Colon (tissue), 2 donors: Measurements from ENCODE around the gene LDB2.
"Not testable (repeated sequence)": the region's sequence is repeated elsewhere in the genome, so short reads cannot be mapped to it uniquely, and the experiment has no call there.

Source experiments
- FAIRE-seq: peaks from 2 replicates; lab custom pipeline; 2012; peaks lifted over from hg19 to GRCh38; lab: Jason Lieb, UNC
- donor health status: control.
- donor health status: control.

LDB2 gene

GRCh38 chr4:16646459-16646858 is 252.0 kb downstream of the LDB2 start:
- no peak for FAIRE-seq

- FAIRE-seq, result no peak
These were observed 254.6 kb downstream of the LDB2 start for GRCh38 chr4:16643893-16644292.

DNA sequence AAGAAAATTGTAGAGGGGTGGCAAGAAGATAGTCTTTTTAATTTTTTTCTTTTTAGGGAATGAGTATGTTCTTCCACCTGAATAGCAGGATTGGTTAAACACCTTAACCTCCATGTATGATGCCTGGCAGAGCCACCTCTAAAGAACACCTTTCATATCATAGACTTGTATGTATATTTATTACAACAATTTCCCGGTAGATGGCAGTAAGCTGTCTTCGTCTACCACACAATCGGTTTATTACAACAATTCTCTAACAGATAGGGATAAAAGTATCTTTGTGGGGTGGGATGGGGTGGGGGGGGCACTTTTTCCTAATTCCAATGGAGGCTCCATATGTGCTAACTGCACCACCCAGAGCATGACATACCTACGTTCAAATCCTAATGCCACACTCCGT is 255.5 kb downstream of the LDB2 start:
- no peak for FAIRE-seq

DNA sequence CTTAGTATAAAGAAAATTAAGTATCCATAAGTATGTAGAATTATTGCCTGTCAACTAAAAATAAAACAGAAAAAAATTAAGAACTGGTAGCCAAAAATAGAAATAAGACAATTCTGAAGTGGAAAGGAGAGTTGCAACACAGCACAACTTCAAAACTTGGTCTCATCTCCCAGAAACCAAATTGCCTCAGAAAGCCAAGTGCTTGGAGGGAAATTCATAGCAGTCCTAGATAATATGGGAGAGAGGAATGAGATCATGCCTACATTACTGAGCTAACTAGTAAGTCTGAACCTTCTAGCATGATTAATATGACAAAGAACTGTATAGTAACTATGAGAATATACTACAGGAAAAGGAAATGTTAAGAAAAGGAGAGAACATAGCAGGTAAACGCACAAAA is 256.5 kb downstream of the LDB2 start:
- FAIRE-seq, result no peak

- FAIRE-seq, result no peak
These were observed 261.4 kb downstream of the LDB2 start for GRCh38 chr4:16636912-16637630.

GRCh38 chr4:16636304-16636703 is 262.1 kb downstream of the LDB2 start:
- no peak for FAIRE-seq

DNA sequence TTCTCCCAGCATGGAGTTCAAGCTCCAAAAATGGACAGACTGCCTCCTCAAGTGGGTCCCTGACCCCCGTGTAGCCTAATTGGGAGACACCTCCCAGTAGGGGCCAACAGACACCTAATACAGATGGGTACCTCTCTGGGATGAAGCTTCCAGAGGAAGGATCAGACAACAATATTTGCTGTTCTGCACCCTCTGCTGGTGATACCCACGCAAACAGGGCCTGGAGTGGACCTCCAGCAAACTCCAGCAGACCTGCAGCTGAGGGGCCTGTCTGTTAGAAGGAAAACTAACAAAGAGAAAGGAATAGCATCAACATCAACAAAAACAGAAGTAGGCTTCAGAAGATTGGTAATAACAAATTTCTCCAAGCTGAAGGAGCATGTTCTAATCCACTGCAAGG is 269.2 kb downstream of the LDB2 start:
- not testable (repeated sequence) for FAIRE-seq

- FAIRE-seq, result not testable (repeated sequence)
These were observed 269.6 kb downstream of the LDB2 start for GRCh38 chr4:16628835-16629234.

DNA sequence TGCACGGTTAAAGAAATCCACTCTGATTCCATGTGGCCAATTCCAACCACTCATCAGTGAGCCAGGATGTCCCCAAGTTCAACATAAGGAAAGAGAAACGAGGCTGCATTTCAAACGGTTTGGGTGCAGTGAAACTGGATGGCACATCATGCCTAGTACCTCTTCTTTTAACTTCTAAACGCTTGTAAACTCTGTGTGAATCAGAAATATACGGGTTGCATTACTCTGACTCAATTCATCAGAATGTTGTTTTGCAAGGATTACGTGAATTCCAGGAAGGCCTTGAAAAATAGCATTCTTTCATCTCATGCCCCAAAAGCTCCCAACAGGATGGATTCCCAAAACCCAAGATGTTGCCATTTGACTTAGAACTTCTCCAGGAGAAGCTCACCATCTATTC is 270.4 kb downstream of the LDB2 start:
- FAIRE-seq, result no peak

DNA sequence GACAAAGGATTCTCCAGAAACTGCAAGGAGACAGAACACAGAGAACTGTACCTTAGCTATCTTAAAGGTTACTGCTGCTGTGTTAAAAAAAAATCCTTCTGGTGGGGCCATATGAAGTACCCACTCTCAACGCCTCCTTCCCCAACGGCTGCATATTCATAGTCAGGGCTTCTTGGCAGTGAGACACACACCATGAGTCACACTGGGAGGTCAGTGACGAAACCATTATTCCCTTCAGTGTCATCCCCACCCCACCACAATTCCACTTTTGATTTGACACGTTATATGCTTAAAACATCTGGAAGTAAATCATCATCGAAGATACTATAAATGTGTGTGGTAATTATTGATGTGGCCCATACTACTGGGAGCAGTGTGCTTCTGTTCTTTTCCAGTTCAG is 271.5 kb downstream of the LDB2 start:
- no peak for FAIRE-seq

- no peak for FAIRE-seq
These were observed 275.6 kb downstream of the LDB2 start for GRCh38 chr4:16622826-16623225.

GRCh38 chr4:16617435-16617834 is 281.0 kb downstream of the LDB2 start:
- FAIRE-seq, result no peak

DNA sequence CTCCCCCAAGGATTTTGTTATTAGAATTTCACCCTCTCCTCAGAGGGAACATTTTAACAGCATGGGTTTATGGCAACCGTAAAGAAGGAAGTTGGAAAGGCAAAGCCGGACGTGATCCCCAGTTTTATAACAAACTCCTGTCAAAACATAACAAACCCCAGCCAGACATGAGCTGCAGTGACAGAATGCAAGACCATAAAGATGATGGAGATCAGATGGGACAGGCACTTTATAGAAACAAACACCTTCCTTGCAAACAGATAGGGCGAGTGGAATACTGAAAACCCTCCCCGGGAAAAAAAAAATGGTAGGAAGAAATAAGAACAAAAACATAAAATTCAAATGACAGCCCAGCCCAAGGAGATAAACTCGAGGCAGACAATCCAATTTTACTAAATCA is 281.4 kb downstream of the LDB2 start:
- FAIRE-seq, result no peak

- FAIRE-seq, result no peak
These were observed 289.2 kb downstream of the LDB2 start for GRCh38 chr4:16609170-16609758.

GRCh38 chr4:16608611-16609125 is 289.8 kb downstream of the LDB2 start:
- FAIRE-seq, result no peak

GRCh38 chr4:16608123-16608522 is 290.3 kb downstream of the LDB2 start:
- no peak for FAIRE-seq

- no peak for FAIRE-seq
These were observed 291.0 kb downstream of the LDB2 start for GRCh38 chr4:16607241-16608066.

GRCh38 chr4:16606691-16607090 is 291.8 kb downstream of the LDB2 start:
- no peak for FAIRE-seq

- no peak for FAIRE-seq
These were observed 295.3 kb downstream of the LDB2 start for GRCh38 chr4:16603178-16603577.

- FAIRE-seq, result no peak
These were observed 299.7 kb downstream of the LDB2 start for GRCh38 chr4:16598597-16599206.

DNA sequence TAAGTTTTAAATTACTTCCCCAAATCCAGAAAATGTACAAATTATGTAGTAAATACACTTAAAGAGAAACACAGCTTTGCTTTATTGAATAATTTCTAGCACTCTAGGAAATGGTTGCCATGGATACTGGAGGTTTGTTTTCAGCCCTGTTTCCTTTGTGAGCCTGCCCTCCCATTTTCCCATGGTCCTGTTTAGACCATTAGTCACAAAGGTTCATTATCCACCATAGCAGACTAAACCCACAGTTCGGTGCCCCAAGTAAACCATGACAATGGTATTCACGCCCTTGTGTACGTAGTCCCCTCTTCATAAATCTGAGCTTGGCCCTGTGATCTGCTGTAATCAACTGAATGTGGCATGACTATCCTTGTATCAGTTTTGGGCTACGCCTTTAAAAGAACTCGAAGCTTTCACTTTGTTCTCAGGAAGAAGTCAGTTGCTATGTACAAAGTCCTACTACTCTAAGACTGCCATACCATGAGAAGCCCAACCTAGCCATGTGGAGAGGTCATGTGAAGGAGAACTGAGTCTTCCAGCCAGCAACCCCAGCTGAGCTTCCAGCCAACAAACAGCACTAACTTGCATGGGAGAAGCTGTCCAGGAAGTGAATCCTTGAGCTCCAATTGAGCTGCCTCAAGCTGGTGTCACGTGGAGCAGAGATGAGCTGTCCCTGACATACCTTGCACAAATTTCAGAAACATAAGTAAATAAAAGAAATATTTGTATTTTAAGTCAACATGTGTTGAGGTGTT is 300.4 kb downstream of the LDB2 start:
- no peak for FAIRE-seq

DNA sequence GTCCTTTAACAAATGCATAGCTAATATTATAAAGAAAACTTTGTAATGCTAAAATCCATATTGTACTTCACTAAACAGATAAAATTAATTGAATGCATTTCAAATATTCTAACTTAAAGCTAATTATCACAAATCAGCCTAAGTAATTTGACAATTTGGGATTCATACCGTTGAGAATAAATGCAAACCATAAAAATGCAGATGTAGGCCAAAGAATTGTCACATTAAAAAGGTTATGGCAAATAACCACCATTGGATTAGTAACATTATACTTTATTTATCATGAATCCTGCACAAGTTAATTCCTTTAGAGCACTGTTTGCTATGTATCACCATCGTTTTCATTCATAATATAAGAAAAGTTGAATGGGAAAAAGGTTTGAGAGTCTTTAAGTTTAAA is 301.0 kb downstream of the LDB2 start:
- FAIRE-seq, result no peak
